Measurements from ENCODE around the gene TFPT. TPM values are rescaled to one million over a fixed set of nuclear protein-coding genes. Genes with fewer than 3 reads are reported as not detected.

The TFPT gene
- total and polyA plus RNA-seq, 5 donors from 2014 or later, result 15.0 to 26.8 (median 22.6) TPM

DNA sequence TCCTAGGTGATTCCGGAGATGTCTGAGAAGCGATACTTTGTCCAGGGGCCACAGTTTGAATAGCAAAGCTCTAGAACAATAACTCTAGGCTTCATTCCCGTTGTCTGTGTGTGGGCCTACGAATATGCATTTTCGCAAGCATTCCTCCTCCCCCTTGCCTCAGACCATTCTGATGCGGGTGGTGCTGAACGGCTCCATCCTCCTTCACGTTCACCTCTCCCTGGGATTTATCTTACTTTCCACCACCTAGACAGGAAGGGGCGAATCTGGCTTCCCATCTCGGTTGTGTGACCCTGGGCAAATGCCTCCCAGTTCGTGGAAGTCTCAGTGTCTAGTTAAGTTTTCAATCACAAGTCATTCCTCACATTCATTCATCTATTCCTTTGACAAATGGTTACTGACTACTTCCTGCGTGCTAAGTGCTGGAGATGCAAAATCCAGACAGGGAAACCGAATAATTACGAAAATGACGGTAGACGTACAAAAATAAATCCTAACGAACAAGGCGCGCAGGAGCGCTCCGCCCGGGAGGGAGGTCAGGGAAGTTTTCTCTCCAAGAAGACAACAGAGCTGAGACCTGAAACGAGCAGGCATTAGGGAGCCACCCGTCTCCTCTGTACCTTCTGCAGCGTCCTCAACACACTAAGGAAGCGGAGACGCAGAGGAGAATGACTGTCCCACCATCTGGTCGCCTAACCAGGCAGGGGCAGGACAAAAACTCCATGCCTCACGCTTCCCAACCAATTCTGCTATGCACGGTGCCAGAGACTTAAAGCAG is 20.8 kb upstream of the TFPT start:
- H3K4me3 Mint-ChIP-seq, result peak overlapping the region; percentile 64 to 92 (median 84)

DNA sequence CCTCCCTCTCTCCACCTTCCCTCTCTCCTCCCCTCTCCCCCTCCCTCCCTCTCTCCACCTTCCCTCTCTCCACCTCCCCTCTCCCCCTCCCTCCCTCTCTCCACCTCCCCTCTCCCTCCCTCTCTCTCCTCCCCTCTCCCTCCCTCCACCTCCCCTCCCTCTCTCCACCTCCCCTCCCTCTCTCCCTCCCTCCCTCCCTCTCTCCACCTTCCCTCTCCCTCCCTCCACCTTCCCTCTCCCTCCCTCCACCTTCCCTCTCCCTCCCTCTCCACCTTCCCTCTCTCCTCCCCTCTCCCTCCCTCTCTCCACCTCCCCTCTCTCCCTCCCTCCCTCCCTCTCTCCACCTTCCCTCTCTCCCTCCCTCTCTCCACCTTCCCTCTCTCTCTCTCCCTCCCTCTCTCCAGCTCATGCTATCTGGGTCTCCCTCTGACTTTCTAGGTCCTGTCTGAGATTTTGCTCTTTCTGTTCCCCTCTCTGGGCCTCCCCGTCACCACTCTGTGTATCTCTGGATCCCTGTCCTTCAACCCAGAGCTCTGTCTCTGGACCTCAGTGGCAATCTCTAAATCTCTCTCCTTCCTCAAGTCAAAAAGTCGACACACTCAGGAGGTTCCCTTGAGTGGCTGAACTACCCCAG is 18.6 kb upstream of the TFPT start:
- H3K4me3 ChIP-seq (ENCODE audit: low read depth, low read length), result no peak overlapping the region
- Mint-ChIP-seq H3K36me3 (peaks cover 5% of the 10 kb centered on the region), H3K27me3 (no peaks in the 10 kb centered on the region), H3K27ac (peak overlapping the region in 1 of 3 donors; percentile 74), H3K9me3 (no peaks in the 10 kb centered on the region), H3K4me3 (no peak overlapping the region), H3K4me1 (peaks cover 0 to 27% (median 12%) of the 10 kb centered on the region in 4 donors)
- H3K27ac ChIP-seq (ENCODE audit: insufficient read depth, low read length, poor library complexity, severe bottlenecking), result no peak overlapping the region
- DNase-seq (no peak), ATAC-seq (ENCODE audit: low read depth in 2 of 2) (no peak)
- H3K36me3 ChIP-seq (ENCODE audit: control insufficient read depth, insufficient read depth, low read length), result peaks cover 19% of the 10 kb centered on the region
- H3K9me3 ChIP-seq (ENCODE audit: control insufficient read depth in 2 of 2, low read length in 2 of 2), result no peaks in the 10 kb centered on the region
- H3K27me3 ChIP-seq (ENCODE audit: control insufficient read depth, insufficient read depth, low read length), result no peaks in the 10 kb centered on the region
- peaks cover 22% of the 10 kb centered on the region for H3K4me1 ChIP-seq (ENCODE audit: control insufficient read depth, insufficient read depth, low read length, poor library complexity, severe bottlenecking)

More for the DNA sequence above, 20.8 kb upstream of the TFPT start:
- no peaks in the 10 kb centered on the region for H3K9me3 Mint-ChIP-seq
- peaks cover 41% of the 10 kb centered on the region for H3K4me1 ChIP-seq (ENCODE audit: control insufficient read depth, insufficient read depth, low read length, poor library complexity, severe bottlenecking)
- H3K27ac ChIP-seq (ENCODE audit: insufficient read depth, low read length, poor library complexity, severe bottlenecking), result peak overlapping the region; percentile 69
- no peaks in the 10 kb centered on the region for H3K36me3 Mint-ChIP-seq
- DNase-seq (no peak), ATAC-seq (ENCODE audit: low read depth in 2 of 2) (no peak)
- H3K36me3 ChIP-seq (ENCODE audit: control insufficient read depth, insufficient read depth, low read length), result peaks cover 11% of the 10 kb centered on the region
- peaks cover 0 to 49% (median 19%) of the 10 kb centered on the region in 4 donors for H3K4me1 Mint-ChIP-seq
- H3K27ac Mint-ChIP-seq, result peak overlapping the region; percentile 83 to 93 (median 92)
- no peaks in the 10 kb centered on the region for H3K9me3 ChIP-seq (ENCODE audit: control insufficient read depth in 2 of 2, low read length in 2 of 2)
- H3K27me3 ChIP-seq (ENCODE audit: control insufficient read depth, insufficient read depth, low read length), result no peaks in the 10 kb centered on the region
- peak overlapping the region; percentile 88 for H3K4me3 ChIP-seq (ENCODE audit: low read depth, low read length)
- no peaks in the 10 kb centered on the region for H3K27me3 Mint-ChIP-seq

DNA sequence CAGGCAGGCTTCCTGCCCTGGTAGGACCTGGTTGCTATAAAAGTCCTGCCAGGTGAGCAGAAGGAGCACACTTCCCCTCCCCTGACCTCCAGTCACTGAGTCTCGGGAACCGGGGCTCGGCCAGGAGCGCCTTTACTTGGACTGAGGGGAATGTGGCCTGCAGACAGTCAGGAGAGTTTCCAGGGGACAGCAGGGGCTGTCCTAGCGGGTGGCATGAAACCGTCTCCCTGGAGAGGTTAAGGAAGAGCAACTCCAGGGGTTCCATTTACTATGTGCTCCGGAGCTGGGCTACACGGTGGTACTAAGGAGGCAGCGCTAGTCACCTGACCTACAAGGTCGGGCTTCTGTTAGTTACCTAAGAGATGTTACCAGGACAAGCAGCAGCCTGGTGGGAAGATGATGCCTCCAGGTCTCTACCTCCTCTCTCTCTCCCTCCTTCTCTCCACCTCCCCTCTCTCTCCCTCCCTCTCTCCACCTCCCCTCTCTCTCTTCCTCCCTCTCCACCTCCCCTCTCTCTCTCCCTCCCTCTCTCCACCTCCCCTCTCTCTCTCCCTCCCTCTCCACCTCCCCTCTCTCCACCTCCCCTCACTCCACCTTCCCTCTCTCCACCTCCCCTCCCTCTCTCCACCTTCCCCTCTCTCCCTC is 18.0 kb upstream of the TFPT start:
- DNase-seq (peak in 2 of 3 donors; percentile 29 to 51), ATAC-seq (ENCODE audit: low read depth in 2 of 2) (no peak)
- no peaks in the 10 kb centered on the region for H3K9me3 Mint-ChIP-seq
- Histone ChIP-seq H3K27ac (ENCODE audit: insufficient read depth, low read length, poor library complexity, severe bottlenecking) (no peak overlapping the region), H3K9me3 (ENCODE audit: control insufficient read depth in 2 of 2, low read length in 2 of 2) (no peaks in the 10 kb centered on the region), H3K4me1 (ENCODE audit: control insufficient read depth, insufficient read depth, low read length, poor library complexity, severe bottlenecking) (peaks cover 15% of the 10 kb centered on the region), H3K27me3 (ENCODE audit: control insufficient read depth, insufficient read depth, low read length) (no peaks in the 10 kb centered on the region), H3K36me3 (ENCODE audit: control insufficient read depth, insufficient read depth, low read length) (peaks cover 21% of the 10 kb centered on the region), H3K4me3 (ENCODE audit: low read depth, low read length) (no peak overlapping the region)
- peaks cover 0 to 21% (median 10%) of the 10 kb centered on the region in 4 donors for H3K4me1 Mint-ChIP-seq
- no peak overlapping the region for H3K27ac Mint-ChIP-seq
- no peaks in the 10 kb centered on the region for H3K27me3 Mint-ChIP-seq
- H3K4me3 Mint-ChIP-seq, result peak overlapping the region in 1 of 4 donors; percentile 90
- peaks cover 5% of the 10 kb centered on the region for H3K36me3 Mint-ChIP-seq

DNA sequence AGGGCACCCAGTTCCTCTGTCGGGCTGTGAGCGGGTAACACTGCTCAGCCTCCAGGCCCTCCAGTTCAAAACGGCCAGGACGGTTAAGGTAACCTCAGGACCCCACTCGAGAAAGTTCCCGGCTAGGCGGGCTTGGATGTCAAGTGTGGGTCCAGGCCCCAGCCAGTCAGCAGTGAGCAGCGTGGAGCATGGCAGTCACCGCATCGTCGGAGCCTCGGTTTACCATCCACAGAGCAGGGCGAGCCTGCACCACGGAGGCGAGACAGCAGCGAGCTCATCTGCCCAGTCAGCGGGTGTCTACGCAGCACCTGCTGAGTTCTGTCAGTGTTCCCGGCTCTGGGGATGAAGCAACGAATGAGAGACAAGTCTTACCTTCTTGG is 14.2 kb upstream of the TFPT start:
- Mint-ChIP-seq H3K4me1 (peaks cover 0 to 5% (median 2%) of the 10 kb centered on the region in 4 donors), H3K36me3 (peaks cover 12% of the 10 kb centered on the region), H3K27ac (no peak overlapping the region), H3K27me3 (no peaks in the 10 kb centered on the region), H3K9me3 (no peaks in the 10 kb centered on the region), H3K4me3 (no peak overlapping the region)
- ATAC-seq (ENCODE audit: low read depth in 2 of 2), result no peak
- Histone ChIP-seq H3K27ac (ENCODE audit: insufficient read depth, low read length, poor library complexity, severe bottlenecking) (no peak overlapping the region), H3K27me3 (ENCODE audit: control insufficient read depth, insufficient read depth, low read length) (no peaks in the 10 kb centered on the region), H3K4me3 (ENCODE audit: low read depth, low read length) (no peak overlapping the region), H3K4me1 (ENCODE audit: control insufficient read depth, insufficient read depth, low read length, poor library complexity, severe bottlenecking) (no peaks in the 10 kb centered on the region), H3K9me3 (ENCODE audit: control insufficient read depth in 2 of 2, low read length in 2 of 2) (no peaks in the 10 kb centered on the region), H3K36me3 (ENCODE audit: control insufficient read depth, insufficient read depth, low read length) (peaks cover 46% of the 10 kb centered on the region)
- no peak for DNase-seq

DNA sequence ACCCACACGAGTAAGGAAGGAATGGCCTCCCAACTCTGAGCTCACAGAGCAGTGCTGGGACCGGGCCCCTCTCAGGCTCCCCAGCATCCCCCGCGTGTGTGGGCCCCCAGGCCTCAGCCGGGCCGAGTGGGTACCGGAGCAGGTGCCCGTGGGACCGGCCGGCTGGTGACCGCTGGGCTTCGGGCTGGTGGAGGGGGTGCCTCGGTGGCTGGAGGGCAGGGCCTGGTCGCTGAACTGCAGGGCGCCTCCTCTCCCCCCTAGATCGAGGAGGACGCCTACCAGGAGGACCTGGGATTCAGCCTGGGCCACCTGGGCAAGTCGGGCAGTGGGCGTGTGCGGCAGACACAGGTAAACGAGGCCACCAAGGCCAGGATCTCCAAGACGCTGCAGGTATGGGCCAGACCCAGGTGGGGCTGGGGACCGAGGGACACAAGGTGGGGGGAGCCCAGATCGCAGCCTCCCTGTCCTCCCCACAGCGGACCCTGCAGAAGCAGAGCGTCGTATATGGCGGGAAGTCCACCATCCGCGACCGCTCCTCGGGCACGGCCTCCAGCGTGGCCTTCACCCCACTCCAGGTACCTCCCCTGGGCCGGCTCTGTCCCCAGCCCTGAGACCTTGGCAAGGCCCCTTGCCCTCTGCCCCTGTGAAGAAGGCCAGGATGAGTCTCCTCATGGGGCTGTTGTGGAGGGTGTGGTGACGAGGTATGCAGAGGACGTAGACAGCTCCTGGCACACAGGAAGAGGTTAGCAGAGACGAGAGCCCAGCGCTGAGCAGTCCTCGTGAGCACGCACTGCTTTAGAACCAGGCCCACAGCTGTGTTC is 13.5 kb upstream of the TFPT start:
- ATAC-seq (ENCODE audit: low read depth in 2 of 2) (no peak), DNase-seq (no peak)
- peaks cover 51% of the 10 kb centered on the region for H3K36me3 ChIP-seq (ENCODE audit: control insufficient read depth, insufficient read depth, low read length)
- H3K27me3 Mint-ChIP-seq, result no peaks in the 10 kb centered on the region
- H3K4me3 Mint-ChIP-seq, result no peak overlapping the region
- no peak overlapping the region for H3K27ac ChIP-seq (ENCODE audit: insufficient read depth, low read length, poor library complexity, severe bottlenecking)
- no peak overlapping the region for H3K4me3 ChIP-seq (ENCODE audit: low read depth, low read length)
- H3K27ac Mint-ChIP-seq, result no peak overlapping the region
- H3K9me3 ChIP-seq (ENCODE audit: control insufficient read depth in 2 of 2, low read length in 2 of 2), result no peaks in the 10 kb centered on the region
- no peaks in the 10 kb centered on the region for H3K4me1 Mint-ChIP-seq
- H3K36me3 Mint-ChIP-seq, result peaks cover 12% of the 10 kb centered on the region
- no peaks in the 10 kb centered on the region for H3K4me1 ChIP-seq (ENCODE audit: control insufficient read depth, insufficient read depth, low read length, poor library complexity, severe bottlenecking)
- H3K9me3 Mint-ChIP-seq, result no peaks in the 10 kb centered on the region
- H3K27me3 ChIP-seq (ENCODE audit: control insufficient read depth, insufficient read depth, low read length), result no peaks in the 10 kb centered on the region

DNA sequence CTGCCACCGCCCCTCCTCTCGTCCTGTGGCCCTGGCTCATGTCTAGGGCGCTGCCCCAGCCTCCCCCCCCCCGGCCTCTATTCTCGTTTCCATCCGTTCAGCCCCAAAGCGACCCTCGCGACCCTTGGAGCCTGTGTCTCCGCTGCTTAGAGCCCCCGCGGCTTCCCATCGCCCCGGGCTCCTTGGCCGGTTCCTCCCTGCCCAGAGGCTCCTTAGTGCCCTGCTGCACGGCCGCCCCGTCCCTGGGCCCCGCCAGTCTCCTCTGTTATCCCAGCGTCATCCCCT is 12.9 kb upstream of the TFPT start:
- H3K9me3 ChIP-seq (ENCODE audit: control insufficient read depth in 2 of 2, low read length in 2 of 2), result no peaks in the 10 kb centered on the region

DNA sequence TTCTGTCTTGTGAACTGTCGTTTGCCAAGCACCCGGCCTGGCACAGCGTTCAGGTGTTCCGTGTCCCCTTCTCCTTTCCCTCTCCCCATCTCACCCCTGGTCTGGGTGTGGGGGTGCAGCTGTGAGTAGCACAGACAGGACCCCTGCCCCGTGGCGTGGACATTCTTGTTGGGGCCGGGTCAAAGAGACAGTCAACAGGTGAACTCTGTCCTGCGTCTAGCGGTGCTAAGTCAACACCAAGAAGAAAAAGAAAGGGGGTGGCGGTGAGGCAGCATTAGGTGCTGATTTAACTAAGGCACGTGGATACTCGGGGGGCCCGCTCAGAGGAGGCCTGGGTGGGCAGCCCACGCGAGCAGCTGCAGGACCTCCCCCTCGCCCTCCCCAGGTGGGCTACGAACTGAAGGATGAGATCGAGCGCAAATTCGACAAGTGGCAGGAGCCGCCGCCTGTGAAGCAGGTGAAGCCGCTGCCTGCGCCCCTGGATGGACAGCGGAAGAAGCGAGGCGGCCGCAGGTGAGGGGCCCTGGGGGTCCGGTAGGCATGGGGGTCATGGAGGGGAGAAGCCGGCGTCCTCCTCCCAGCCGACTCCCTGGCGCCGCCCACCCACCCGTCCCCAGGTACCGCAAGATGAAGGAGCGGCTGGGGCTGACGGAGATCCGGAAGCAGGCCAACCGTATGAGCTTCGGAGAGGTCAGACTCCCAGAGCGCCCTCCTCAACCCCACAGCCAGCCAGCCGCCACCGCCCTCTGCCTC is 12.4 kb upstream of the TFPT start:
- no peak overlapping the region for H3K4me3 Mint-ChIP-seq
- Histone ChIP-seq H3K9me3 (ENCODE audit: control insufficient read depth in 2 of 2, low read length in 2 of 2) (no peaks in the 10 kb centered on the region), H3K27ac (ENCODE audit: insufficient read depth, low read length, poor library complexity, severe bottlenecking) (no peak overlapping the region), H3K4me1 (ENCODE audit: control insufficient read depth, insufficient read depth, low read length, poor library complexity, severe bottlenecking) (no peaks in the 10 kb centered on the region), H3K27me3 (ENCODE audit: control insufficient read depth, insufficient read depth, low read length) (no peaks in the 10 kb centered on the region), H3K36me3 (ENCODE audit: control insufficient read depth, insufficient read depth, low read length) (peaks cover 62% of the 10 kb centered on the region), H3K4me3 (ENCODE audit: low read depth, low read length) (no peak overlapping the region)
- no peaks in the 10 kb centered on the region for H3K27me3 Mint-ChIP-seq
- peaks cover 16% of the 10 kb centered on the region for H3K36me3 Mint-ChIP-seq
- H3K4me1 Mint-ChIP-seq, result no peaks in the 10 kb centered on the region
- no peaks in the 10 kb centered on the region for H3K9me3 Mint-ChIP-seq
- no peak overlapping the region for H3K27ac Mint-ChIP-seq
- DNase-seq, result no peak
- no peak for ATAC-seq (ENCODE audit: low read depth in 2 of 2)

More for the DNA sequence above, 12.9 kb upstream of the TFPT start:
- no peaks in the 10 kb centered on the region for H3K27me3 ChIP-seq (ENCODE audit: control insufficient read depth, insufficient read depth, low read length)
- no peak for DNase-seq
- peaks cover 57% of the 10 kb centered on the region for H3K36me3 ChIP-seq (ENCODE audit: control insufficient read depth, insufficient read depth, low read length)
- no peaks in the 10 kb centered on the region for H3K27me3 Mint-ChIP-seq
- no peaks in the 10 kb centered on the region for H3K4me1 Mint-ChIP-seq
- ATAC-seq (ENCODE audit: low read depth in 2 of 2), result no peak
- H3K9me3 Mint-ChIP-seq, result no peaks in the 10 kb centered on the region
- no peak overlapping the region for H3K4me3 ChIP-seq (ENCODE audit: low read depth, low read length)
- no peak overlapping the region for H3K27ac ChIP-seq (ENCODE audit: insufficient read depth, low read length, poor library complexity, severe bottlenecking)
- peaks cover 13% of the 10 kb centered on the region for H3K36me3 Mint-ChIP-seq
- H3K27ac Mint-ChIP-seq, result peak overlapping the region in 1 of 3 donors; percentile 76
- no peaks in the 10 kb centered on the region for H3K4me1 ChIP-seq (ENCODE audit: control insufficient read depth, insufficient read depth, low read length, poor library complexity, severe bottlenecking)
- no peak overlapping the region for H3K4me3 Mint-ChIP-seq

All from CD4-positive, CD25-positive, alpha-beta regulatory T cell (primary cell).